Measurements from ENCODE around the gene TRMT1L.

The TRMT1L gene

DNA sequence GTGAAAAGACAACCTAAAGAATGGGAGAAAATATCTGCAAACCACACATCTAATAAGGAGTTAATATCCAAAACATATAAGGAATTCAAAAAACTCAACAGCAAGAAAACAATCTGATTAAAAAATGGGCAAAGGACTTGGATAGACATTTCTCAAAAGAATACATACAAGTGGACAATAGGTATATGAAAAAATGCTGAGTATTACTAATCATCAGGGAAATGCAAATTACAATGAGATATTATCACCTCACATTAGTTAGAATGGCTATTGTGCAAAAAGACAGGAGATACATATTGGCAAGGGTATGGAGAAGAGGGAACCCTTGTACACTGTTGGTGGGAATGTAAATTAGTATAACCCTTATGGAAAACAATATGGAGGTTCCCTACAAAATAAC is 44.9 kb downstream of the TRMT1L start:
- DNase-seq: no peak

DNA sequence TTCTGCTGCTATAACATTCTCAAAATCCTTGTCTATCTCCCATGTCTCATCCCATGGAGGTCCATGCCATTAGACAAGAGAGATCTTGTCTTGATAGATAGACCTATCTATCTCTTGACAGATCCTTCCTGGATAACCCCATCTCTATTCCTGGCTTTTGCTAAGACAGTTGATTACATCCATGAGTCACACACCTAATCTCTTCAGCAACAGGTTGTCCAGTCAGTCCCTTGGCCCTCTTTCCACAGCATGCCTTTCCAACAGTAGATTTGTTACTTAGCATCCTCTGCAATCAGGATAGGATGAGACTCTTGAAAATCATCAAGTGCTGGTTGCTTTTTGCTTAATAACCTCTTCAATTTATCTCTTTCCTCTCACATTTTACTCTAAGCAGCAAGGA is 46.6 kb downstream of the TRMT1L start:
- no peak for DNase-seq

GRCh38 chr1:185108321-185108720 is 48.4 kb downstream of the TRMT1L start:
- no peak for DNase-seq

GRCh38 chr1:185105121-185105520 is 51.6 kb downstream of the TRMT1L start:
- DNase-seq: no peak

DNA sequence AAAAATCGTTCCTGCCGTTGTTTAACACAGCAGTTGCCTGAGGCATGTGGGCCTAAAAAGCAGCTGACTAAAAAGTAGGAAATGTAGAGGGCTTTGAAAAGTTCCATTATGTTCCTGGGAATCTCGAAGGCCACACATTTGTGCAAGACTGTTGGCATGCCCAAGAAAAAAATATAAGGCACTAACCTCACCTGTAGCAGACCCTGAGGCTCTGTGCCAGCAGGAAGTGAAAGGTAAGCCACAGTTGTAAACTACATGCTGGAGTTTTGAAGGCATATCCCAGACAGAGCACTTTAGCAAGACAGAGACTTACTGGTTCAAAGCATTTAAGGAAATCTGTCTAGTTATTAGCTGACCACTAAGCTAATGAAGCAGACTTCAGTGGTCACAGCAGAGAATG is 52.7 kb downstream of the TRMT1L start:
- no peak for DNase-seq

DNA sequence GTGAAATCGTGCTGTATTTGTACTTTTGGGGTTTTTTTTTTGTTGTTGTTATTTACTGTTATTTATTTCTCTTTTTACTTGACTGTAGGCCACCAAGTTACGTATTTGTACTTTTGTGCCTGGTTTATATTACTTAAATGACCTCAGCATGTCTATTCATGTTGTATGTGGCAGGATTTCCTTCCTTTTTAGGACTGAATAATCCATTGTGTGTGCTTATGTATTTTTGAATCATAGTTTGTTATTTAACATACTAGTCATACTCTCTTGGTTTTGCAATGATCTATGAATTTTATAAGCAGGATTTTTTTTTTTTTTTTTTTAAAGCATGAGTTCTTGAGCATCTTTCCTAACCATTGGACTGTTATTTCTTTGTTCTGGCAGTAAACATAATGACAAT is 60.2 kb downstream of the TRMT1L start:
- no peak for DNase-seq

DNA sequence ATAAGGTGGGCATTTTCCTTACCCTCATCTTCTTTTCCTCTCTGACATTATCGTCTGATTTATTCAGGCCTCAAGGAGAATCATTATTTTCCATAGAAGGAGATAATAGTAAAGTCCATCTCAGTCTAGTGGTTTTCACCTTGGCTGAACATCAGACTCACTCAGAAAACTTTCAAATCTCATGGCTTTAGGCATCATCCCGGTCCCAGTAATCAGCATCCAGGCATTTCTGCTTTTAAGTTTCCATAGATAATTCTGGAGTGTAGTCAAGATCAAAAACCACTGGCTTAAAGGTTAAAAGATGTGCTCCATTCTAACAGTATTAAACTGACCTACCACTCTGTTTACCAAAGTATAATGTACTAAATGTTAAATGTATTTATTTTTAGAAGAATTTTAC is 62.0 kb downstream of the TRMT1L start:
- no peak for DNase-seq

DNA sequence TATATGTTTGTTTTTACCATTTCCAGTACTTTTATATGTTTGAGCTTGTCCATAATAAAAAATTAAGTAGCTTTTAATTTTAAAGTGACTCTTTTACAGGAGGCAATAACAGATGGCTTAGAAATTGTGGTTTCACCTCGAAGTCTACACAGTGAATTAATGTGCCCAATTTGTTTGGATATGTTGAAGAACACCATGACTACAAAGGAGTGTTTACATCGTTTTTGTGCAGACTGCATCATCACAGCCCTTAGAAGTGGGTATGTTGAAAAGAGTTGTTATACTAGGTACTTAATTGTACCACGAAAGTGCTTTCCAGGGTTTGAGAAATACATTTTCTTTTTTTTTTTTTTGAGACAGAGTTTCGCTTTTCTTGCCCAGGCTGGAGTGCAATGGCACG is 65.3 kb downstream of the TRMT1L start:
- DNase-seq: no peak

DNA sequence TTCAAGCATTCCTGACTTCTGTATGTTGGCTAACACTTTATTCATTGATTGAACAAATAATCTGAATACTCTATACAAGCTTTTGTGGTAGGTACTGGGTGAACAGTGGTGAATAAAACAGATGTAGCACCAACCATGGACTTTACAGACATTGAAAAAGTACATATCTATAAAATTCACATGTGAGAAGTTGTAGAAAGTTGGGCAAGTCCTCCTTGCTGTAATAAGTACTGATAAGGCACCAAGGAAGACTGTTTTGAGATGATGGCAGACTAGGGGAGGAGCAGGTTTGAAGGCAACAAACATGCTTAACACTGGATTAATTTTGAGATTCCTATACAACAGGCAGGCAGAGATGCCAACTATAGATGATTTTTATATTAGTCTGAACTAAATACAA is 69.0 kb downstream of the TRMT1L start:
- no peak for DNase-seq

GRCh38 chr1:185087101-185087500 is 69.7 kb downstream of the TRMT1L start:
- no peak for DNase-seq

GRCh38 chr1:185083818-185084217 is 72.9 kb downstream of the TRMT1L start:
- no peak for DNase-seq

GRCh38 chr1:185080422-185080821 is 76.3 kb downstream of the TRMT1L start:
- no peak for DNase-seq

DNA sequence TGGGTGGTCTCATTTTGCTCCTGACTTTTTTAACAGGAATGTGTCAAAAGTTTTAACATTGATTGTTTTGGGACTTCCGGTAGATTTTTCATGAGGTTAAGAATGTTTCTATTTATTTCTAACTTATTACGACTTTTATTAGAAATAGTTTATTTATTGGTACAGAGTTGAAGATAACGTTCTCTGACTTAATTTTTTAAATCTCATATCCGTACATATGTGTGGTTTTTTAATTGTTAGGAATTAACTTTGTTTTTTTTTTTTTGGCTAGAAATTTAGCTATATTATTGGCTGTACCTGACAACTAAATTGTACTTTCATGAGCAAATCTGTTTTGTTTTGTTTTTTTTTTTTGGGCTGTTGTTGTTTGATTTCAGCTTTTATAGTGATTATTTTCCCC is 79.4 kb downstream of the TRMT1L start:
- DNase-seq: no peak

DNA sequence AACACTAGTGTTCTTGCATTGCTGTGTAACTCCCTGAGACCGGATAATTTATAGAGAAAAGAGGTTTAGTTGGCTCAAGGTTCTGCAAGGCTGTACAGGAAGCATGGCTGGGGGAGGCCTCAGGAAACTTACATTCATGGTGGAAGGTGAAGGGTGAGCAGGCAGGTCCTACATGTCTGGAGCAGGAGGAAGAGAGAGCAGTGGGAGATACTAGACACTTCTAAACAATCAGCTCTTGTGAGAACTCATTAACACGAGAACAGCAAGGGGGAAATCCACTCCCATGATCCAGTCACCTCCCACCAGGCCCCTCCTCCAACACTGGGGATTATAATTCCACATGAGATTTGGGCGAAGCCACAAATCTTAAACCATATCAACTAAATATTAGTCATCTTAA is 81.3 kb downstream of the TRMT1L start:
- DNase-seq: no peak

GRCh38 chr1:185074307-185074706 is 82.4 kb downstream of the TRMT1L start:
- peak; percentile 70 for DNase-seq

DNA sequence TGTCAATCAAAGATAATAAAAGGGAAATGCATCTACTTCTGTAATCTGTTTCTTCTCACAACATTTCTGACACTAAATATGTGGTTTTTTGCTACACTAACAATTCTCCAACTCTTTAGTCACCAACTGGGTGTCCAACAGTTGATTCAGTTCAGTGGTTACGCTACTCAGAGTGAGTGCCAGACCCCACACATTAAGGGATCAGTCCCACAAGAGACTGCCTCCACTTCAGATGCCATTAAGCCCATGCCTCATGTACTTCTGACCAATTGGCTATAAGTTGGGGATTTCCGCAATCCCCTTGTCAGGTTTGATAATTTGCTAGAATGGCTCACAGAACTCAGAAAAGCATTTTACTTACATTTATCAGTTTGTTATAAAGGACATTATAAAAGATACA is 83.0 kb downstream of the TRMT1L start:
- peak; percentile 37 for DNase-seq

GRCh38 chr1:185070051-185070450 is 86.7 kb downstream of the TRMT1L start:
- no peak for DNase-seq

- peak; percentile 62 for DNase-seq
Observed at GRCh38 chr1:185069202-185069772, 87.5 kb downstream of the TRMT1L start.

GRCh38 chr1:185068341-185068740 is 88.4 kb downstream of the TRMT1L start:
- DNase-seq: no peak

All from NCI-H226 (cell line).